ENCODE data around the gene CCNJL.

CCNJL gene

GRCh38 chr5:160287378-160288051 lies 24.8 kb downstream of the CCNJL start:
- DNase-seq, result no peak

- no peak for DNase-seq
Measured at GRCh38 chr5:160286947-160287346, 25.4 kb downstream of the CCNJL start.

GRCh38 chr5:160285316-160285715 lies 27.0 kb downstream of the CCNJL start:
- no peak for DNase-seq

- no peak for DNase-seq
Measured at GRCh38 chr5:160284291-160284873, 28.0 kb downstream of the CCNJL start.

- DNase-seq, result no peak
Measured at GRCh38 chr5:160281275-160281674, 31.1 kb downstream of the CCNJL start.

- no peak for DNase-seq
Measured at GRCh38 chr5:160280384-160281095, 31.8 kb downstream of the CCNJL start.

GRCh38 chr5:160278343-160278742 lies 34.0 kb downstream of the CCNJL start:
- no peak for DNase-seq

- no peak for DNase-seq
Measured at GRCh38 chr5:160274483-160274931, 37.9 kb downstream of the CCNJL start.

- DNase-seq, result no peak
Measured at GRCh38 chr5:160272889-160273288, 39.5 kb downstream of the CCNJL start.

GRCh38 chr5:160272264-160272663 lies 40.1 kb downstream of the CCNJL start:
- no peak for DNase-seq

GRCh38 chr5:160271836-160272235 lies 40.5 kb downstream of the CCNJL start:
- no peak for DNase-seq

GRCh38 chr5:160271396-160271795 lies 41.0 kb downstream of the CCNJL start:
- DNase-seq, result no peak

GRCh38 chr5:160270704-160271103 lies 41.7 kb downstream of the CCNJL start:
- DNase-seq, result no peak

GRCh38 chr5:160269017-160269416 lies 43.3 kb downstream of the CCNJL start:
- DNase-seq, result no peak

GRCh38 chr5:160268121-160268520 lies 44.2 kb downstream of the CCNJL start:
- no peak for DNase-seq

- no peak for DNase-seq
Measured at GRCh38 chr5:160266752-160267345, 45.5 kb downstream of the CCNJL start.

GRCh38 chr5:160266044-160266443 lies 46.3 kb downstream of the CCNJL start:
- no peak for DNase-seq

GRCh38 chr5:160263326-160263855 lies 49.0 kb downstream of the CCNJL start:
- no peak for DNase-seq

- DNase-seq, result no peak
Measured at GRCh38 chr5:160262151-160263074, 50.0 kb downstream of the CCNJL start.

- no peak for DNase-seq
Measured at GRCh38 chr5:160260881-160261815, 51.2 kb downstream of the CCNJL start.
